ENCODE results near the gene PRMT1. TPM values are rescaled to one million over a fixed set of nuclear protein-coding genes. Genes with fewer than 3 reads are reported as not detected.

Gene PRMT1
- total RNA-seq, 1 experiment from 2014 or later = 219 TPM

DNA sequence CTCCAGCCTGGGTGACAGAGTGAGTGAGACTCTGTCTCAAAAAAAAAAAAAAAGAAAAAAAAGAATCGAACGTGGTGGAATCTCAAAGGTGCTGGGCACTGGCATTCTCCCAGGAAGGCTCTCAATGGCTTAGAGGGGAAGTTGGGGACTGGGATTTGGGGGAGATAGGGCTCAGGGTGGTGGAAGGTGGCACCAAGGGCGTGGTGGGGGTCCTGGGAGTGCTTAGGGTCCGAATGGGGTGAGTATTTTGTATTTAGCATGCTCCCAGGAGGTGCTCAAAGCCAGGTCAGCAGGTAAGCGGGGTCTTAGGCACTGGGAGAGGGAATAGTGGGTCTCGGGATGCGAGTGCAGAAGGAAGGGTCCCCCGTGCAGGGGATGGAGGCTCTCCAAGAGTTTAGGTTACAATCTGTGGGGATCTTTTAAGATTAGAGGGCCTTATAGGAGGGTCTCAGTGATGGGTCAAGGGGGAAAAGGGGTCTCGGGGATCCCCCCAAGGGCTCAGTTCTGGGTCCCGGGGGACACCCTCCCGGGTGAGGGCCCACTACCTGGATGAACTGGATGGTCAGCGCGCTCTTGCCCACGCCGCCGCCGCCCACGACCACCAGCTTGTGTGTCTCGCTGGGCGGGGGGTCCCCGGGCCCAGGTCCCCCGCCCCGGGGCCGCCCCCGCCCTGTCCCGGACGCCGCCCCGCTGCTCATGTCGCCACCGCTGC, 37.5 kb upstream of the PRMT1 start:
- POLR2A ChIA-PET = interaction anchor here (0.9 to 1.4 kb wide), 3 partner anchors 8 to 37 kb away, joined by 4 to 5 read pairs (median 4); partner anchors contain the start of gene PRMT1
- Histone ChIP-seq H3K27me3 (ENCODE audit: control insufficient read depth, insufficient read depth, low read length) (no peaks in the 10 kb centered on the region), H3K9me3 (ENCODE audit: control insufficient read depth, insufficient read depth, low read depth, low read length) (no peaks in the 10 kb centered on the region), H3K36me3 (ENCODE audit: control insufficient read depth, insufficient read depth, low read length) (peaks cover 4% of the 10 kb centered on the region; the same call in 1 of the 2 replicates), H3K4me3 (ENCODE audit: low read depth in 2 of 2, low read length in 2 of 2) (peak overlapping the region; percentile 48 to 80), H3K4me1 (ENCODE audit: control insufficient read depth, insufficient read depth, low read length) (peaks cover 16% of the 10 kb centered on the region), H3K27ac (ENCODE audit: low read length) (peak overlapping the region; percentile 93)
- intact Hi-C loops (cut with micrococcal nuclease; ENCODE audit: unreplicated experiment) (no loop called here), in situ Hi-C loops (cut with HindIII; ENCODE audit: low pct_unique_long_range_greater_than_20kb, low sequenced_read_pairs) (no loop called here)
- no peak for DNase-seq (ENCODE audit: low read depth, low spot score)
- ATAC-seq = no peak
- TF ChIP-seq TCF7L2 (IDR thresholded peaks at IDR 0.05; ENCODE audit: low read depth, low read length) (no peak), SIN3A (IDR thresholded peaks at IDR 0.05; ENCODE audit: borderline replicate concordance, insufficient read depth, low read depth, low read length) (no peak), POLR2AphosphoS5 (IDR thresholded peaks at IDR 0.05; ENCODE audit: low read depth, low read length) (no peak), CTCF (IDR thresholded peaks at IDR 0.05) (no peak)
- TF ChIP-seq, protein P1, sequence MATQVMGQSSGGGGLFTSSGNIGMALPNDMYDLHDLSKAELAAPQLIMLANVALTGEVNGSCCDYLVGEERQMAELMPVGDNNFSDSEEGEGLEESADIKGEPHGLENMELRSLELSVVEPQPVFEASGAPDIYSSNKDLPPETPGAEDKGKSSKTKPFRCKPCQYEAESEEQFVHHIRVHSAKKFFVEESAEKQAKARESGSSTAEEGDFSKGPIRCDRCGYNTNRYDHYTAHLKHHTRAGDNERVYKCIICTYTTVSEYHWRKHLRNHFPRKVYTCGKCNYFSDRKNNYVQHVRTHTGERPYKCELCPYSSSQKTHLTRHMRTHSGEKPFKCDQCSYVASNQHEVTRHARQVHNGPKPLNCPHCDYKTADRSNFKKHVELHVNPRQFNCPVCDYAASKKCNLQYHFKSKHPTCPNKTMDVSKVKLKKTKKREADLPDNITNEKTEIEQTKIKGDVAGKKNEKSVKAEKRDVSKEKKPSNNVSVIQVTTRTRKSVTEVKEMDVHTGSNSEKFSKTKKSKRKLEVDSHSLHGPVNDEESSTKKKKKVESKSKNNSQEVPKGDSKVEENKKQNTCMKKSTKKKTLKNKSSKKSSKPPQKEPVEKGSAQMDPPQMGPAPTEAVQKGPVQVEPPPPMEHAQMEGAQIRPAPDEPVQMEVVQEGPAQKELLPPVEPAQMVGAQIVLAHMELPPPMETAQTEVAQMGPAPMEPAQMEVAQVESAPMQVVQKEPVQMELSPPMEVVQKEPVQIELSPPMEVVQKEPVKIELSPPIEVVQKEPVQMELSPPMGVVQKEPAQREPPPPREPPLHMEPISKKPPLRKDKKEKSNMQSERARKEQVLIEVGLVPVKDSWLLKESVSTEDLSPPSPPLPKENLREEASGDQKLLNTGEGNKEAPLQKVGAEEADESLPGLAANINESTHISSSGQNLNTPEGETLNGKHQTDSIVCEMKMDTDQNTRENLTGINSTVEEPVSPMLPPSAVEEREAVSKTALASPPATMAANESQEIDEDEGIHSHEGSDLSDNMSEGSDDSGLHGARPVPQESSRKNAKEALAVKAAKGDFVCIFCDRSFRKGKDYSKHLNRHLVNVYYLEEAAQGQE (IDR thresholded peaks at IDR 0.05; ENCODE audit: insufficient read depth in 1 of 2, low read depth in 2 of 2, low read length in 1 of 2) = no peak
- CTCF ChIA-PET = interaction anchor here (0.6 kb wide), 1 partner anchor 22 kb away, joined by 4 read pairs; no protein-coding TSS in a partner anchor
- TSS peak; percentile 65 for BruUV-seq (replicated peaks)

DNA sequence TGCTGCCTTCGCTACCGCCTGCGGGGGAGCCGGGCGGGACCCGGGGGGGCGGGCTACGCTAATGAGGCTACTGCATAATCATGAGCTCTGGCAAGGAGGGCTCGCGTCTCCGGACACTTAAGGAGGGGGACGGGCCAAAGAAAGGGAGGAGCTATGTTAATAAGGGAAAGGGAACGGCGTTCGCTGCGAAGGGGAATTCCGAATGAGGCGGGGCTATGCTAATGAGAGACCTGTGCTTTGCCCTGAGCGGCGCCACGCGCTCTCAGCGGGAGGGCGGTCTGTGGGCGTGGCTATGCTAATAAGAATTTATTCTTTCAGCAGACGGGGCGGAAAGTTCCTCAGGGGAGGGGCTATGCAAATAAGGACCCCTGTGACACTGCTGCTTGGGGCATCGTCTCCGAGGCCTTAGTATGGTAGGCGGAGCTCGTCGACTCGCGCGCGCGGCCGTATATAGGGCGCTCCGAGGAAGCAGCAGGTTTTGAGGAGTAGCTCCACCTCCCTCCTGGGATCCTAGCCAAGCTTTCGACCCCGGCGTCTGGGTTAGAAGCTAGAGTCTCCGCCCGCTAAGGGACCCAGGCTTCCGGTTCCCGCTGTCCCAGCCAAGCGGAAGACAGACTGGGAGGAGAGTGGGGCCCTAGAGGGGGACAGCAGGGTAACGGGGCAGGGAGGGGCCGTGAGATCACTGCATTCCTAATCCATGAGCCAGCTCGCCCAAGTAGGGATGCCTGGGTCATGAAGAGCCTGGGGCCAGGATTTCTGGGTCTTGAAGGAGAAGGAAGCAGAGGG, 36.8 kb upstream of the PRMT1 start, which contains the start of gene RRAS:
RRAS (minus strand) TSS at position 31 of the 786 bp plus-strand sequence. CDS start 45 bp downstream, outside the sequence.
- H3K27me3 ChIP-seq (ENCODE audit: control insufficient read depth, insufficient read depth, low read length) = no peaks in the 10 kb centered on the region
- ChIA-PET CTCF (interaction anchor here (0.6 kb wide), 2 partner anchors 9 to 23 kb away, joined by 3 to 4 read pairs; no protein-coding TSS in a partner anchor), POLR2A (interaction anchor here (0.9 to 1.4 kb wide), 5 partner anchors 9 to 152 kb away, joined by 3 to 5 read pairs (median 4); partner anchors contain the start of genes PRMT1 and PRRG2)
- peak; percentile 81 for ATAC-seq
- H3K4me3 ChIP-seq (ENCODE audit: low read depth in 2 of 2, low read length in 2 of 2) = peak within 1 kb of the TSS; percentile 49 to 80
- peaks cover 16% of the 10 kb centered on the region for H3K4me1 ChIP-seq (ENCODE audit: control insufficient read depth, insufficient read depth, low read length)
- peak; percentile 97 for DNase-seq (ENCODE audit: low read depth, low spot score)
- in situ Hi-C loops (cut with HindIII; ENCODE audit: low pct_unique_long_range_greater_than_20kb, low sequenced_read_pairs) (no loop called here), intact Hi-C loops (cut with micrococcal nuclease; ENCODE audit: unreplicated experiment) (no loop called here)
- peak within 1 kb of the TSS; percentile 99 for H3K27ac ChIP-seq (ENCODE audit: low read length)
- H3K9me3 ChIP-seq (ENCODE audit: control insufficient read depth, insufficient read depth, low read depth, low read length) = no peaks in the 10 kb centered on the region
- H3K36me3 ChIP-seq (ENCODE audit: control insufficient read depth, insufficient read depth, low read length) = peaks cover 4% of the 10 kb centered on the region; the same call in 1 of the 2 replicates
- TF ChIP-seq, protein P1 (IDR thresholded peaks at IDR 0.05; ENCODE audit: insufficient read depth in 1 of 2, low read depth in 2 of 2, low read length in 1 of 2) = no peak; a peak in 1 of 4 replicates
- TF ChIP-seq POLR2AphosphoS5 (IDR thresholded peaks at IDR 0.05; ENCODE audit: low read depth, low read length) (peak; percentile 90; the same call in 1 of the 2 replicates), CTCF (IDR thresholded peaks at IDR 0.05) (no peak), SIN3A (IDR thresholded peaks at IDR 0.05; ENCODE audit: borderline replicate concordance, insufficient read depth, low read depth, low read length) (no peak), TCF7L2 (IDR thresholded peaks at IDR 0.05; ENCODE audit: low read depth, low read length) (no peak)
- no TSS peak for BruUV-seq (replicated peaks)
